ENCODE data around the gene MCM10.
"Not testable (repeated sequence)": the region's sequence is repeated elsewhere in the genome, so short reads cannot be mapped to it uniquely, and the experiment has no call there.

MCM10 gene

DNA sequence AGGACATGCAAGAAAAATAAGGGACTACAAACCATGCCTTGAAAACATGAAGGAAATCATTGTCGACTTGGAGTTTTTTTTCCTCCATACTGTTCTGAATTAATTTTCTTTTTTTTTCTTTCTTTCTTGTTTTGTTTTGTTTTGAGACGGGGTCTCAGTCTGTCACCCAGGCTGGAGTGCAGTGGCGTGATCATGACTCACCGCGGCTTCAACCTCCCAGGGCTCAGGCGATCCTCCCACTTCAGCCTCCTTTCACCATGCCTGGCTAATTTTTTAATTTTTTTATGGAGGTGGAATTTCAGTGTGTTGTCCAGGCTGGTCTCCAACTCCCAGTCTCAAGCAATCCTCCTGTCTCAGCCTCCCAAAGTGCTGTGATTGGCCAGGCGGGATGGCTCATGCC is 61.2 kb downstream of the MCM10 start:
- no peak for DNase-seq

- no peak for DNase-seq
These were observed 61.9 kb downstream of the MCM10 start for GRCh38 chr10:13223241-13223640.

GRCh38 chr10:13224210-13224995 is 63.0 kb downstream of the MCM10 start:
- no peak for DNase-seq

DNA sequence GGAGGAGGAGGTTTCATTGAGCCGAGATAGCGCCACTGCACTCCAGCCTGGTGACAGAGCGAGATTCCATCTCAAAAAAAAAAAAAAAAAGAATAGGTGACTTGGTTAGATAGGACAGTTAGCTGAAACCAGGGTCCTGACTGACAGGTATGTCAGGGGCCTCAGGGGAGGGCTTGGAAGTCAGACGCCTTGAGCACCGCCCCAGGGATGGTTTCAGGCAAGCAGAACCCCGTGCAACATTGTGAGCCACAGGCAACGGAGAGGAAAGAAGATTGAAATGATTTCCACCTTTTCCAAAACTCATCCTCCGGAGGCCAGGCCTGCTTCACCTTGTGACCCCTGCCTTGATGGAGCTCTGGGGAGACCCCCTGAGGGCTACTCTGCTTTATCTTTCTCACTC is 64.2 kb downstream of the MCM10 start:
- DNase-seq = no peak

- DNase-seq = no peak
These were observed 65.7 kb downstream of the MCM10 start for GRCh38 chr10:13227031-13227430.

DNA sequence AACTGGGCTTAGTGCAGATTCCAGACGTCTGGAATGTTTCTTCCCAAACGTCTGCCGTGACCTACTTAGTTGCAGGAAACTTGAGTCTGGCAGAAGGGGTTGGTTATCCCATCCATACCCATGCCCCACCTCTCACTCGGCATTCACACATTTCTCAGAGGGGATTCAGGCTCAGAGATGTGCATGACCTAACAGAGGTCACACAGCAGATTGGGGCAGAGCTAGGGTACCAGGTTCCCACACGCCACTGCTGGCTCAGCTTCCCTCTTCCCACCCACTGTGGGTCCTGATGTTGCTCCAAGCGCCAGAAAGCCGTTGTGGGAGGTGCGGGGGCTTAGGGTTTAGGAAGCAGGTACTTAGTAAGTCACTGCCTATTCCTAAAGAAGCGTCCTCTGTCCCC is 69.8 kb downstream of the MCM10 start:
- DNase-seq = no peak

DNA sequence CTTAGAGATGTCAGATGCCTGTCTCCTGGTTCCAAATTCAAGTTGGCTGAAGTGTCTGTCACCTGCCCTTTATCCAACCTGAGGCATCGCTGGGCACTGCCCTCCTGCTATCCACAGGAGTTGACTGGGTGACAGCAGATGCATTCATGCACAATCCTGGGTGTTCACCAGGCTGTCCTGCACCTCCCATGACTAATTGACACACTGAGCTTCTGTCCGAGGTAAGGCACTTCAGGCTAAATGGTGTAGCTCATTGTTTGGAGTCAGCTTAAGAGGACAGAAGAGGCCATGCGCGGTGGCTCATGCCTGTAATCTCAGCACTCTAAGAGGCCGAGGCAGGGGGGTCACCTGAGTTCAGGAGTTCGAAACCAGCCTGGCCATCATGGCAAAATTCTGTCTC is 70.5 kb downstream of the MCM10 start:
- DNase-seq = no peak

- no peak for DNase-seq
These were observed 72.0 kb downstream of the MCM10 start for GRCh38 chr10:13233358-13233757.

DNA sequence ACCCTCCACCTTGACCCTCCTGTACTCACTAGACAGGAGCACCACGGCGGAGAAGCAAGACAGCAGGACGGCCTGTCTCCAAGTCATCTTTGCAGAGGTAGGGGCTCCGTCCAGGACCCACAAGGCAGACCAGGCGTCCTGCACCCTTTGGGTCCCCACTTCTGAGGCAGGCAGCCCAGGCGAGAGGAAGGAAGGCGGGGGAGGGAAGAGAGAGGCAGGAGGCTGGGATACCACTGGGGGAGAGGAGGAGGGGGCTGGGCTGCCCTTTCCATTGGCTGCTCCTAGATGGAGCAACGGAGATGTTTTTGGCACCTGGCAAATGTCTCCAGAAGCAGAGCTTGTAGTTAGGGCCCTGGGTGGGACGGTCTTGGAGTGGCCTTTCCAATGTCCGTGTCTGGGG is 72.8 kb downstream of the MCM10 start, which contains the start of gene UCMA:
UCMA (minus strand) TSS at position 203 of the 400 bp plus-strand sequence; CDS start at position 87, 116 bp downstream.
- DNase-seq = no peak

GRCh38 chr10:13234736-13235135 is 73.4 kb downstream of the MCM10 start:
- DNase-seq = not testable (repeated sequence)

- DNase-seq = no peak
These were observed 75.3 kb downstream of the MCM10 start for GRCh38 chr10:13236638-13237037.

DNA sequence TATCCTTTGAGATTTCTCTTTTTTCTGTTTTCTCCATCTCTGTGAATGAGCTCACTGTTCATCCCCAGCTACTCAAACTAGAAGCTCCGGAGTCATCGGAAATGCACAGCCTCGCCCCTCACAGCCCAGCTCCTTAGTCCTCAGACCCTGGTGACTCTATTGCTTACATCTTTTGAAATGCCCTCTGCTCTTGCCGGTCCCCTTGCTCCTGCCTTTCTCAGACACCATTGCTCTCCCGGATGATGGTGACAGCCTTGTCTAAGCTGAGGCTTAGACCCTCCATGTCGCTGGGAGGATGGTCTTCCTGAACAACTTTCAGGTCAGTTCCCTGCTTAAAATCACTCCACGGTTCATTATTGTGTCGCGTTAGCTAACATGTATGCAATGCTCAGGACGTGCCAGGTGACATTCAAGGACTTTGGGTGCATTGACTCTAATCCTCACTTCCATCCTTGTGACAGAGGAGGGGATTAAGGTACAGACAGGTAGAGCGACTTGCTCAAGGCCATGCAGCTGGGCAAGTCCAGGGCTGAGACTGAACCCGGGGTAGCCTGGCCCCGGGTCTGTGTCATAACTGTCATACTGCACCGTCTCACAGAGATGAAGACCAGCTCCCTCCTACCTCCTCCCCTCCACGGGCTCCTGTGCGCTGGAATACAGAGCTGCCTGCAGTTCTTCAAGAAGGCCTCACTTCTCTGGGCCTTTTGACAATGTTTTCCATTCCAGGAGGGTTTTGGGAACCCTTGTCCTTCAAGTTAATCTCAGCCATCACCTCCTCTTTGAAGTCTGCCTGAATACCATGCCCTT is 77.1 kb downstream of the MCM10 start:
- no peak for DNase-seq

- no peak for DNase-seq
These were observed 78.6 kb downstream of the MCM10 start for GRCh38 chr10:13239923-13240322.

DNA sequence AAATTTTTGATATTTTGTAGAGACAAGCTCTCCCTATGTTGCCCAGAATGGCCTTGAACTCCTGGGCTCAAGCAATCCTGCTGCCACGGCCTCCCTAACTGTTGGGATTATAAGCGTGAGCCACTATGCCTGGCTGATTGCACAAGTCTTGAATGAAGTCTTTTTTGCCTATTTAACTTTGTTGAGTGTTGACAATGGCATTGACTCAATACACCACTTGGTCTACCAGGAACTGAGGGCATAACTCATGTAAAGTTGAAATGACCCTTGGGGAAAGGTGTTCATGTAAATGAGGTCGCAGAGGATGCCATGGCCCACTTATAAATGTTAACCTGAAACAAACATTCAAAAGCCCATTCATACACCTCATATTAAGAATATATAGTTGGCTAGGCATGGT is 80.3 kb downstream of the MCM10 start:
- DNase-seq = no peak

DNA sequence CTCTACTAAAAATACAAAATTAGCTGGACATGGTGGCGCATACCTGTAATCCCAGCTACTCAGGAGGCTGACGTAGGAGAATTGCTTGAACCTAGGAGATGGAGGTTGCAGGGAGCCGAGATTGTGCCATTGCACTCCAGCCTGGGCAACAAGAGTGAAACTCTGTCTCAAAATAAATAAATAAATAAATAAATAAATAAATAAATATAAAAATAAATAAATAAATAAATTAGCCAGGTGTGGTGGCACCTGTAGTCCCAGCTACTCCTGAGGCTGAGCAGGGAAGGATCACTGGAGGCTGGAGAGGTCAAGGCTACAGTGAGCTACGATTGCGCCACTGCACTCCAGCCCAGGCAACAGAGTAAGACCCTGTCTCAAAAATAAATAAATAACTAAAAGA is 80.9 kb downstream of the MCM10 start:
- DNase-seq = not testable (repeated sequence)

DNA sequence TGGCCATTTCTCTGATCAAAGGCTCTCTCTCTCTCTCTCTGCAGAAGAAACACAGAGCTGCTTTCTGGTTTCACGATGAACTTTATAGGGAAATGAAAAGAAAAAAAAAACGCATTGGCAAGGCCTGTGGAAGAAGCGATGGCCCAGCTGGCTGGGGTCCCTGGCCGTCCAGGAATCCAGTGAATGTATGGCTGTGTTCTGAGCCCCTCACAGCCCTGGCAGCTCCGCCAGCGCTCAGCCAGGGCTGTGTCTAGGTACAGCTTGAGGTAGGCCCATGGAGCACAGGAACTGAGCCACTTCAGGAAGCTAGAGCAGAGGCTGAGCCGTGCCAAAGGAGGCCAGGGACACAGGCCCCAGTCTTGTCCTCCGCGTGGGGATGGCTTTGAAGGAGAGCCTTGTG is 85.9 kb downstream of the MCM10 start:
- DNase-seq = no peak

- no peak for DNase-seq
These were observed 86.4 kb downstream of the MCM10 start for GRCh38 chr10:13247784-13248183.

- no peak for DNase-seq
These were observed 92.4 kb downstream of the MCM10 start for GRCh38 chr10:13253726-13254125.

- DNase-seq = no peak
These were observed 95.3 kb downstream of the MCM10 start for GRCh38 chr10:13256627-13257026.

- no peak for DNase-seq
These were observed 96.3 kb downstream of the MCM10 start for GRCh38 chr10:13257621-13258140.
